ENCODE results near the gene SPEM2.

SPEM2 gene

DNA sequence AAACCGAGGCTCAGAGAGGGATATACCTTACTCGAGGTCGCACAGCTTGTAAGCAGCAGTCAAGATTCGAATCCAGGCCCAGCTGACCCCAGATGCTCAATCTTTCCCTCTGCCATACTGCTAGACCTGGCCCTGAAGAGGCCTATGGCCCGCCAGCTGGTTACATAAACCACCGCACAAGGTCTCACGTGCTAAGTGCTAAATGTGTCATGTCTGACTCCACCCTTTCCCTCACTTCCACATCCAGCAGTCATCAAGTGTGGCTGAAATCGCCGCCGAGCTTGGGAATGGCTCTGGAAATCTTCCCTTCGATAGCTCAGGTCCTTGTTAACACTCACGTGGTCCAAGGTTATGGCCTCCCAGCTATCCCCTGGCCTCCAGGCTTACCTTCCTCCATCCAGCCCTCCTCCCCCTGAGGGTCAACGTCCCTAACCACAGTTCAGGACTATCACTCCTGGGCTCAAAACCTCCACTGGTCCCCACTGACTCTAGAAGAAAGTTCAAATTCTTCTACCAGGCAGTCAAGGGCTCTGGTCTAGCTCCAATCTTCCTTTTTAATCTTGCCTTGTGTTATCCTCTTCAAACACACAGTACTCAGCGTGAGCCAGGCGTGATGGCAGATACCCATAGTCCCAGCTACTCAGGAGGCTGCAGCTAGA, 50.5 kb downstream of the SPEM2 start:
- no peak for DNase-seq

DNA sequence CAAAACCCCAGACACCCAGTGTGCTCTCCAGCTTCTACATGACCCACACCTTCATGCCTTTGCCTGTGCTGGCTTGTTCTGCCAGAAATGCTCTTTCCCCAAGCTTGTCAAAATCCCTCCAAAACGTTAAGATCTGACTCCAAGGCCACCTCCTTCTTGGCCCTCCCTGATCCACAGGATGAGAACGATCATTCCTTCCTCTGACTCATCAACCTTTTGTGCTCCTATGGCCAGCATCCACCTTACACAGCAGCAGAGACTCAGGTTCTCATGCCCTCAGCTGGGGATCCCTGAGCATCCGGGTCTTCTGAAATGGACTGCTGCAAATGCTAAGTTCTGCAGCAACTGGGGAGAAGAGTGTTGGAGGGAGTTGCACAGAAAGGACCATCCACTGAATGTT, 51.1 kb downstream of the SPEM2 start:
- DNase-seq: no peak

DNA sequence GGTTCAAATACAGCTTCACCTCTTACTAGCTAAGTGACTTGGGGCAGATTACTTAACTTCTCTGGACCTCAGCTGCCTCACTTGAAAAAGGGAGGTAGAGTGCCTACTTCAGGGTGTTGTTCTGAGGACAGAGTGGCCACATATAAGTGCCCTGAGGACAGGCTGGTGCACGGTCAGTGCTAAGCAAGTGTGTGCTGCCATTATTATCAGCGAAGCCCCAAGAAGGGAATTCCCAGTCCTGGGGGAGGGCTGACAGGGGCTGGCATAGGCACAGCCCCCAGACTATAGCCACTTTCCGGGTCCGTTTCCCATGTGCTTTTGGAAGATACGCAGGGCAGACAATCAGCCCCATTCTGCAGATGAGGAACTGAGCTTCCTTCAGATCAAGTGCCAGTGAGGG, 51.5 kb downstream of the SPEM2 start:
- no peak for DNase-seq
